H1 (cell line): ENCODE measurements around the gene AHDC1.

Experiments
- CEBPB ChIP-seq: IDR thresholded peaks from 2 replicates; pipeline ENCODE4 v1.6.1; 2012; ENCODE audit warnings: low read depth, low read length
- CHD1 ChIP-seq: IDR thresholded peaks from 2 replicates; pipeline ENCODE4 v1.6.1; 2012; ENCODE audit warnings: low read depth, low read length, improper control_type of control experiment
- CREB1 ChIP-seq: IDR thresholded peaks from 2 replicates; pipeline ENCODE4 v1.6.1; 2012; ENCODE audit warnings: inconsistent platforms
- EZH2 ChIP-seq: fragments of 200-600 bp; sonication (generic); IDR thresholded peaks from 2 replicates; pipeline ENCODE4 v1.7.1; 2012; ENCODE audit warnings: low read depth, mild to moderate bottlenecking, moderate library complexity, low read length, inconsistent platforms; ENCODE audit not compliant: severe bottlenecking
- KDM1A ChIP-seq: fragments of 200-600, 300-600 bp; sonication (generic); IDR thresholded peaks from 2 replicates; pipeline ENCODE4 v1.7.1; 2016; ENCODE audit warnings: mild to moderate bottlenecking, low read length, borderline replicate concordance
- PHF8 ChIP-seq: fragments of 200-600 bp; sonication (generic); conservative IDR thresholded peaks from 2 replicates; pipeline ENCODE4 v1.7.1; 2012; ENCODE audit warnings: low read depth, mild to moderate bottlenecking, inconsistent platforms, low read length, moderate library complexity
- POLR2A ChIP-seq, 2 experiments: IDR thresholded peaks; 1 replicate in 1 of 2; 2 replicates in 1 of 2; pipeline ENCODE4 v1.6.1; 2011; ENCODE audit warnings: low read depth in 2 of 2, low read length in 2 of 2, mild to moderate bottlenecking in 2 of 2; ENCODE audit errors: control extremely low read depth in 1 of 2
- POLR2AphosphoS5 ChIP-seq: IDR thresholded peaks from 2 replicates; pipeline ENCODE4 v1.6.1; 2011; ENCODE audit warnings: low read depth, low read length
- RFX5 ChIP-seq: IDR thresholded peaks from 2 replicates; pipeline ENCODE4 v1.6.1; 2011; ENCODE audit warnings: low read depth, low read length, improper control_type of control experiment, borderline replicate concordance
- TAF1 ChIP-seq: IDR thresholded peaks from 2 replicates; pipeline ENCODE4 v1.6.1; 2011; ENCODE audit warnings: mild to moderate bottlenecking, low read depth, low read length
- TF ChIP-seq, protein P1 (sequence below): IDR thresholded peaks from 2 replicates; pipeline ENCODE4 v1.6.1; 2012; ENCODE audit warnings: inconsistent platforms
- TF ChIP-seq, protein P2 (sequence below): IDR thresholded peaks from 2 replicates; pipeline ENCODE4 v1.6.1; 2012; ENCODE audit warnings: inconsistent platforms
- TF ChIP-seq, protein P3 (sequence below), 3 experiments: IDR thresholded peaks; 1 replicate in 2 of 3; 2 replicates in 1 of 3; pipeline versions ENCODE4 v1.5.1 to v1.6.1; 2011; ENCODE audit warnings: low read length in 3 of 3, mild to moderate bottlenecking in 3 of 3, inconsistent platforms in 2 of 3, low read depth in 1 of 3, moderate library complexity in 1 of 3; ENCODE audit not compliant: insufficient read depth in 1 of 3; ENCODE audit errors: control extremely low read depth in 1 of 3

DNA sequence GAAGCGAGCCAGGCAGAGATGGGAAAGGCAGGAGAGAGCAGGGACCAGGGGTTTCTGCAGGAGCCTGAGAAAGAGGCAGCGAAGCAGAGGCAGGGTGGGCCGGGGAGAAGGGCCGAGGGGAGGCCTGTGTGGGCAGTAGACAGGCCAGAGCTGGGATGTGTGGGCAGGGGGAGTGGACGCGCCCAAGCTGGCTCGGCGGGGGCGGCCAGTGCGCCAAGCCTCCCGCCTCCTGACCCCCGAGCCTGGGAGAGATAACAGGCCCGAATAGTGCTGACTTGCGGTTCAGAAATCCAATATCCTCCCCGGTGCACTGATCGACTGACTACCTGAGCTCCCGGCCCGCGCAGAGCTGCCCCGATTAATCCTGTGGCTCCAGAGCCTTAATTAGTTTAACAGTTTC, 41.9 kb downstream of the AHDC1 start:
- TF ChIP-seq CHD1 (no peak), EZH2 (no peak), KDM1A (no peak), CREB1 (no peak), POLR2AphosphoS5 (no peak), PHF8 (no peak), RFX5 (no peak), CEBPB (no peak), POLR2A (IDR thresholded peaks at IDR 0.05; ENCODE audit: control extremely low read depth in 1 of 2, low read depth in 2 of 2, low read length in 2 of 2) (no peak), TAF1 (no peak)
- TF ChIP-seq, protein P1, sequence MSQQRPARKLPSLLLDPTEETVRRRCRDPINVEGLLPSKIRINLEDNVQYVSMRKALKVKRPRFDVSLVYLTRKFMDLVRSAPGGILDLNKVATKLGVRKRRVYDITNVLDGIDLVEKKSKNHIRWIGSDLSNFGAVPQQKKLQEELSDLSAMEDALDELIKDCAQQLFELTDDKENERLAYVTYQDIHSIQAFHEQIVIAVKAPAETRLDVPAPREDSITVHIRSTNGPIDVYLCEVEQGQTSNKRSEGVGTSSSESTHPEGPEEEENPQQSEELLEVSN = no peak
- TF ChIP-seq, protein P2, sequence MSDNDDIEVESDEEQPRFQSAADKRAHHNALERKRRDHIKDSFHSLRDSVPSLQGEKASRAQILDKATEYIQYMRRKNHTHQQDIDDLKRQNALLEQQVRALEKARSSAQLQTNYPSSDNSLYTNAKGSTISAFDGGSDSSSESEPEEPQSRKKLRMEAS = no peak
- TF ChIP-seq, protein P3, sequence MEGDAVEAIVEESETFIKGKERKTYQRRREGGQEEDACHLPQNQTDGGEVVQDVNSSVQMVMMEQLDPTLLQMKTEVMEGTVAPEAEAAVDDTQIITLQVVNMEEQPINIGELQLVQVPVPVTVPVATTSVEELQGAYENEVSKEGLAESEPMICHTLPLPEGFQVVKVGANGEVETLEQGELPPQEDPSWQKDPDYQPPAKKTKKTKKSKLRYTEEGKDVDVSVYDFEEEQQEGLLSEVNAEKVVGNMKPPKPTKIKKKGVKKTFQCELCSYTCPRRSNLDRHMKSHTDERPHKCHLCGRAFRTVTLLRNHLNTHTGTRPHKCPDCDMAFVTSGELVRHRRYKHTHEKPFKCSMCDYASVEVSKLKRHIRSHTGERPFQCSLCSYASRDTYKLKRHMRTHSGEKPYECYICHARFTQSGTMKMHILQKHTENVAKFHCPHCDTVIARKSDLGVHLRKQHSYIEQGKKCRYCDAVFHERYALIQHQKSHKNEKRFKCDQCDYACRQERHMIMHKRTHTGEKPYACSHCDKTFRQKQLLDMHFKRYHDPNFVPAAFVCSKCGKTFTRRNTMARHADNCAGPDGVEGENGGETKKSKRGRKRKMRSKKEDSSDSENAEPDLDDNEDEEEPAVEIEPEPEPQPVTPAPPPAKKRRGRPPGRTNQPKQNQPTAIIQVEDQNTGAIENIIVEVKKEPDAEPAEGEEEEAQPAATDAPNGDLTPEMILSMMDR (IDR thresholded peaks at IDR 0.05; ENCODE audit: control extremely low read depth in 1 of 3, insufficient read depth in 1 of 3, low read depth in 1 of 3, low read length in 3 of 3) = no peak
